Esophagus (tissue), 2 donors: ENCODE data around the gene MTRFR. TPM values are rescaled to one million over a fixed set of nuclear protein-coding genes. Genes with fewer than 3 reads are reported as not detected.
"Not testable (repeated sequence)": the region's sequence is repeated elsewhere in the genome, so short reads cannot be mapped to it uniquely, and the experiment has no call there.

Experiments
- H3K27ac ChIP-seq, 2 donors: one replicate each; pipeline ENCODE4 v1.5.1; 2013; ENCODE audit warnings: low read depth in 2 of 2, mild to moderate bottlenecking in 2 of 2, inconsistent platforms in 1 of 2, low read length in 1 of 2, moderate library complexity in 1 of 2
- H3K27me3 ChIP-seq, 2 donors: one replicate each; pipeline ENCODE4 v1.6.1; 2013; ENCODE audit warnings: low read length in 2 of 2, control low read depth in 1 of 2, mild to moderate bottlenecking in 1 of 2; ENCODE audit not compliant: insufficient read depth in 2 of 2, control insufficient read depth in 1 of 2
- H3K36me3 ChIP-seq, 2 donors: one replicate each; pipeline ENCODE4 v1.6.1; 2013; ENCODE audit warnings: low read length in 1 of 2; ENCODE audit not compliant: control insufficient read depth in 2 of 2, insufficient read depth in 2 of 2
- H3K4me1 ChIP-seq, 2 donors: one replicate each; pipeline ENCODE4 v1.6.1; 2013; ENCODE audit warnings: low read length in 1 of 2; ENCODE audit not compliant: control insufficient read depth in 2 of 2, insufficient read depth in 2 of 2
- H3K4me3 ChIP-seq, 2 donors: one replicate each; pipeline ENCODE4 v1.5.1; 2013; ENCODE audit warnings: low read length in 2 of 2, mild to moderate bottlenecking in 2 of 2, low read depth in 1 of 2, moderate library complexity in 1 of 2
- H3K9me3 ChIP-seq, 2 donors: one replicate each; pipeline ENCODE4 v1.6.1; 2013; ENCODE audit warnings: mild to moderate bottlenecking in 2 of 2, low read depth in 1 of 2, low read length in 1 of 2, moderate library complexity in 1 of 2; ENCODE audit not compliant: control insufficient read depth in 2 of 2, insufficient read depth in 1 of 2
- WGBS, 2 donors: extraction: QIAGEN DNeasy Blood & Tissue Kit; methylation state at CpG; one replicate each; pipeline ENCODE4 v1.1.7; 2013; 5-methylcytosine and 5-hydroxymethylcytosine counted together
- polyA plus RNA-seq, 2 donors: library from polyadenylated mRNA; stranded (reverse); fragments of 200-250 nt; gene quantifications; one replicate each; pipeline ENCODE4 v1.2.3, GENCODE V29; 2013
- donor health status: healthy with polysubstance abuse.
- donor health status: Bipolar disorder and iron deficiency.

MTRFR gene
- 10 to 100 TPM in 1 of 2 donors, 1 to 10 TPM in 1; 6.3 to 10.6 TPM for polyA plus RNA-seq

GRCh38 chr12:123232807-123233504, at the start of gene MTRFR, which contains the start of gene MPHOSPH9:
Gene MTRFR (plus strand): TSS chr12:123233436. CDS start chr12:123253675, 20,239 bp downstream.
Gene MPHOSPH9 (minus strand): TSS chr12:123233141. CDS start chr12:123230364, 2,777 bp downstream.
- peak within 1 kb of the TSS; percentile 95 to 96 for H3K27ac ChIP-seq
- peak within 1 kb of the TSS; percentile 81 to 82 for H3K4me3 ChIP-seq
- WGBS, 2 donors, result 0% methylated on average over 66 of the region's 66 CpGs
- H3K4me1 ChIP-seq, result peaks cover 0 to 4% of the 10 kb centered on the region in 2 donors
- no peaks in the 10 kb centered on the region for H3K9me3 ChIP-seq
- no peaks in the 10 kb centered on the region for H3K36me3 ChIP-seq
- no peaks in the 10 kb centered on the region for H3K27me3 ChIP-seq

GRCh38 chr12:123187637-123188036, 45.6 kb upstream of the MTRFR start:
- Histone ChIP-seq H3K36me3 (no peaks in the 10 kb centered on the region), H3K27ac (no peak overlapping the region), H3K4me3 (no peak overlapping the region), H3K27me3 (no peaks in the 10 kb centered on the region), H3K4me1 (no peaks in the 10 kb centered on the region), H3K9me3 (no peaks in the 10 kb centered on the region)
- 88 to 89% methylated on average over 6 of the region's 6 CpGs for WGBS, 2 donors

GRCh38 chr12:123199936-123200335, 33.3 kb upstream of the MTRFR start:
- Histone ChIP-seq H3K9me3 (no peaks in the 10 kb centered on the region), H3K4me3 (no peak overlapping the region), H3K4me1 (no peaks in the 10 kb centered on the region), H3K36me3 (peaks cover 0 to 2% of the 10 kb centered on the region in 2 donors), H3K27me3 (no peaks in the 10 kb centered on the region), H3K27ac (no peak overlapping the region)
- 94 to 95% methylated on average over 3 of the region's 3 CpGs for WGBS, 2 donors

- H3K36me3 ChIP-seq, result peaks cover 0 to 2% of the 10 kb centered on the region in 2 donors
- WGBS, 2 donors, result 91 to 95% methylated on average over 7 of the region's 7 CpGs
- H3K4me1 ChIP-seq, result no peaks in the 10 kb centered on the region
- H3K27ac ChIP-seq, result no peak overlapping the region
- H3K4me3 ChIP-seq, result no peak overlapping the region
- H3K27me3 ChIP-seq, result no peaks in the 10 kb centered on the region
- H3K9me3 ChIP-seq, result no peaks in the 10 kb centered on the region
Observed at GRCh38 chr12:123200414-123200813, 32.8 kb upstream of the MTRFR start.

- not testable (repeated sequence) for H3K27me3 ChIP-seq, H3K4me1 ChIP-seq, H3K4me3 ChIP-seq, H3K9me3 ChIP-seq, H3K36me3 ChIP-seq, H3K27ac ChIP-seq
- WGBS, 2 donors, result 66 to 67% methylated on average over 3 of the region's 3 CpGs
Observed at GRCh38 chr12:123206794-123207193, 26.4 kb upstream of the MTRFR start.

GRCh38 chr12:123207815-123208214, 25.4 kb upstream of the MTRFR start:
- H3K27me3 ChIP-seq, H3K27ac ChIP-seq, H3K9me3 ChIP-seq, H3K36me3 ChIP-seq, H3K4me1 ChIP-seq, H3K4me3 ChIP-seq: not testable (repeated sequence)
- WGBS, 2 donors, result 98 to 100% methylated on average over 7 of the region's 7 CpGs

GRCh38 chr12:123223241-123223668, 10.0 kb upstream of the MTRFR start:
- Histone ChIP-seq H3K9me3 (no peaks in the 10 kb centered on the region), H3K27ac (peak overlapping the region in 1 of 2 donors; percentile 47), H3K4me3 (no peak overlapping the region), H3K36me3 (no peaks in the 10 kb centered on the region), H3K27me3 (no peaks in the 10 kb centered on the region), H3K4me1 (no peaks in the 10 kb centered on the region)
- 78 to 82% methylated on average over 11 of the region's 11 CpGs for WGBS, 2 donors

GRCh38 chr12:123225443-123225842, 7.8 kb upstream of the MTRFR start:
- Histone ChIP-seq H3K27ac (no peak overlapping the region), H3K27me3 (no peaks in the 10 kb centered on the region), H3K4me1 (no peaks in the 10 kb centered on the region), H3K4me3 (no peak overlapping the region), H3K36me3 (no peaks in the 10 kb centered on the region), H3K9me3 (no peaks in the 10 kb centered on the region)
- WGBS, 2 donors, result 86 to 89% methylated on average over 2 of the region's 2 CpGs

GRCh38 chr12:123227581-123228258, 5.5 kb upstream of the MTRFR start:
- H3K27ac ChIP-seq, result no peak overlapping the region
- 65 to 68% methylated on average over 5 of the region's 5 CpGs for WGBS, 2 donors
- H3K9me3 ChIP-seq, result no peaks in the 10 kb centered on the region

More at GRCh38 chr12:123227581-123228258, 5.5 kb upstream of the MTRFR start:
- H3K4me1 ChIP-seq, result no peaks in the 10 kb centered on the region
- no peaks in the 10 kb centered on the region for H3K27me3 ChIP-seq
- H3K4me3 ChIP-seq, result no peak overlapping the region
- no peaks in the 10 kb centered on the region for H3K36me3 ChIP-seq
